A673 (cell line): ENCODE results near the gene HSD11B1L. TPM values are rescaled to one million over a fixed set of nuclear protein-coding genes. Genes with fewer than 3 reads are reported as not detected.

Experiments used
- BruUV-seq: library from RNA; stranded (reverse); fragments of 400-500 nt; replicated peaks from 2 replicates; lab custom pipeline; 2021; lab: Mats Ljungman, UMichigan
- CTCF ChIA-PET: fragments of 300-600 bp; sonication (Branson Sonifier 250); formaldehyde crosslinking; loops from one replicate; lab custom pipeline; 2022; ENCODE audit warnings: antibody characterized with exemption; lab: Charles Lee
- POLR2A ChIA-PET: fragments of 300-600 bp; sonication (Branson Sonifier 250); formaldehyde crosslinking; loops from one replicate; lab custom pipeline; 2022; ENCODE audit warnings: antibody characterized with exemption; ENCODE audit not compliant: low non-redundant PET; lab: Charles Lee
- DNase-seq: peaks from one replicate; pipeline ENCODE4 v3.0.0-alpha.2; 2015; ENCODE audit warnings: low spot score
- H3K27ac ChIP-seq: fragments of 200-600 bp; sonication (generic); 2 replicates; pipeline ENCODE4 v1.5.1; 2016; ENCODE audit warnings: mixed run types, low read depth, mild to moderate bottlenecking, mixed read lengths, antibody characterized with exemption, low read length; ENCODE audit not compliant: poor library complexity, severe bottlenecking
- H3K27me3 ChIP-seq: fragments of 200-600 bp; sonication (generic); replicated peaks from 2 replicates; pipeline ENCODE4 v1.6.1; 2017; ENCODE audit warnings: mixed run types, low read depth, mild to moderate bottlenecking, mixed read lengths, antibody characterized with exemption, low read length; ENCODE audit not compliant: insufficient read depth, poor library complexity
- H3K36me3 ChIP-seq: fragments of 200-600 bp; sonication (generic); 2 replicates; pipeline ENCODE4 v1.6.1; 2016; ENCODE audit warnings: mixed run types, mild to moderate bottlenecking, mixed read lengths, antibody characterized with exemption, low read length; ENCODE audit not compliant: insufficient read depth, poor library complexity, severe bottlenecking
- H3K4me1 ChIP-seq: fragments of 200-600 bp; sonication (generic); 2 replicates; pipeline ENCODE4 v1.6.1; 2017; ENCODE audit warnings: mixed run types, mild to moderate bottlenecking, mixed read lengths, antibody characterized with exemption, low read length; ENCODE audit not compliant: insufficient read depth, poor library complexity, severe bottlenecking
- H3K4me3 ChIP-seq: fragments of 200-600 bp; sonication (generic); 2 replicates; pipeline ENCODE4 v1.5.1; 2016; ENCODE audit warnings: low read depth, mixed run types, mild to moderate bottlenecking, mixed read lengths, low read length; ENCODE audit not compliant: poor library complexity, severe bottlenecking
- H3K9me3 ChIP-seq: fragments of 200-600 bp; sonication (generic); 2 replicates; pipeline ENCODE4 v1.6.1; 2016; ENCODE audit warnings: mixed run types, low read depth, mild to moderate bottlenecking, mixed read lengths, antibody characterized with exemption, low read length; ENCODE audit not compliant: poor library complexity, severe bottlenecking
- EZH2 ChIP-seq: fragments of 200-600 bp; sonication (generic); IDR thresholded peaks from 2 replicates; pipeline ENCODE4 v1.6.1; 2017; ENCODE audit warnings: borderline replicate concordance, low read depth, mild to moderate bottlenecking, mixed read lengths, antibody characterized with exemption, low read length; ENCODE audit not compliant: poor library complexity, severe bottlenecking
- intact Hi-C: fragments of 100-400 bp; cut with micrococcal nuclease; formaldehyde crosslinking; loops from one replicate; pipeline ENCODE4 v1.10.0; 2022; ENCODE audit not compliant: unreplicated experiment
- total RNA-seq: library from RNA; stranded (reverse); gene quantifications from 2 replicates; pipeline ENCODE4 v1.2.3, GENCODE V29; 2021
- TF ChIP-seq, protein P1 (sequence below): fragments of 300-800, 200-600 bp; sonication (generic); conservative IDR thresholded peaks from 2 replicates; pipeline ENCODE4 v1.5.1; 2017; ENCODE audit warnings: low read depth, mild to moderate bottlenecking, antibody characterized with exemption, low read length, moderate library complexity, mixed read lengths

HSD11B1L gene
- total RNA-seq, 1 experiment from 2014 or later: 5.7 TPM

DNA sequence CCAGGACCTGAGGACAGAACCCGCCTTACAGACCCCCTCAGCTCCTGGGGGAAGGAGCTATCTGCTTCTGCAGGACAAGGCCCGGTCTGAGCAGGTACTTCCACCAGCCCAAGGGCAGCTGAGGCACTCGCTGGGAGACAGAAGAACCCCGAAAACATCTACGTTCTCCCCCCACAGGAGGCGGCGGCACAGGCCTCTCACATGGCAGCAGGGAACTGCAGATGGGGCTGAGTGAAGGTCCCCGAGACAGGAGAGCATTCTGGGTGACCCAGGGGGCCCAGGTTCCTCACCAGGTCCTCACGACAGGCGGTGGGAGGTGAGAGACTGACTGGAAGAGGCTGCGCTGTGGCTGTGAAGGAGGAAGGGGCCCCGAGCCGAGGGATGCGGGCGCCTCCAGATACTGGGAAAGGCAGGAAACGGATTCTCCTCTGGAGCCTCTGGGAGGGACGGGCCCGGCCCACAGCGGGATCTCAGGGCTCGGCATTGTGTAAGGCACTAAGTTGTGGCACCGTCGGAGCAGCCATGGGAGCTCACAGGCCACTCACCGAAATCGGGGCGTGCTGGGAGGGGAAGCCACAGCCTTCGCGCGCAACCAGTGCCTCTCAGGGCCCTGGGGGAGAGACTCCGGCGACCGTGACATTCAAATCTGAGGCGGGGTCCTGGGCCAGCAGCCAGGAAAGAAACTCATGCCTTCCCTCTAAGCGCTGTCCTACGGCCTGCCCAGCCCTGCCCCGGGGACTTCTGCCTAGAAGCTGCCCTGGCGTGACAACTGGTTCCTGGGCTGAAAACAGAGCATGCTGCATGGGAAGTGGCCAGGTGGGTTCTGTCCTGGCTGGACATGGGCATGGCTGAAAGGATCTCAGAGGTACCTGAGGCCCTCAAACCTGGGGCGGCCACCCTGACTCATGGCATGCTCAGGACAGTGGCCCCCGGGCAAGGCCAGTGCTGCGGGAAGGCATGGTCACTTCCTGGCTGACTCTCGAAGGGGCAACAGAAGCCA lies 23.3 kb downstream of the HSD11B1L start:
- CTCF ChIA-PET: no interaction called here
- Histone ChIP-seq H3K27ac (no peak overlapping the region), H3K27me3 (no peaks in the 10 kb centered on the region), H3K36me3 (peaks cover 62% of the 10 kb centered on the region), H3K4me1 (no peaks in the 10 kb centered on the region), H3K4me3 (no peak overlapping the region), H3K9me3 (no peaks in the 10 kb centered on the region)
- no peak for DNase-seq
- intact Hi-C loops: no loop called here
- POLR2A ChIA-PET: no interaction called here
- TF ChIP-seq, protein P1, sequence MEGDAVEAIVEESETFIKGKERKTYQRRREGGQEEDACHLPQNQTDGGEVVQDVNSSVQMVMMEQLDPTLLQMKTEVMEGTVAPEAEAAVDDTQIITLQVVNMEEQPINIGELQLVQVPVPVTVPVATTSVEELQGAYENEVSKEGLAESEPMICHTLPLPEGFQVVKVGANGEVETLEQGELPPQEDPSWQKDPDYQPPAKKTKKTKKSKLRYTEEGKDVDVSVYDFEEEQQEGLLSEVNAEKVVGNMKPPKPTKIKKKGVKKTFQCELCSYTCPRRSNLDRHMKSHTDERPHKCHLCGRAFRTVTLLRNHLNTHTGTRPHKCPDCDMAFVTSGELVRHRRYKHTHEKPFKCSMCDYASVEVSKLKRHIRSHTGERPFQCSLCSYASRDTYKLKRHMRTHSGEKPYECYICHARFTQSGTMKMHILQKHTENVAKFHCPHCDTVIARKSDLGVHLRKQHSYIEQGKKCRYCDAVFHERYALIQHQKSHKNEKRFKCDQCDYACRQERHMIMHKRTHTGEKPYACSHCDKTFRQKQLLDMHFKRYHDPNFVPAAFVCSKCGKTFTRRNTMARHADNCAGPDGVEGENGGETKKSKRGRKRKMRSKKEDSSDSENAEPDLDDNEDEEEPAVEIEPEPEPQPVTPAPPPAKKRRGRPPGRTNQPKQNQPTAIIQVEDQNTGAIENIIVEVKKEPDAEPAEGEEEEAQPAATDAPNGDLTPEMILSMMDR: no peak
- TF ChIP-seq EZH2: no peak
- no TSS peak for BruUV-seq

DNA sequence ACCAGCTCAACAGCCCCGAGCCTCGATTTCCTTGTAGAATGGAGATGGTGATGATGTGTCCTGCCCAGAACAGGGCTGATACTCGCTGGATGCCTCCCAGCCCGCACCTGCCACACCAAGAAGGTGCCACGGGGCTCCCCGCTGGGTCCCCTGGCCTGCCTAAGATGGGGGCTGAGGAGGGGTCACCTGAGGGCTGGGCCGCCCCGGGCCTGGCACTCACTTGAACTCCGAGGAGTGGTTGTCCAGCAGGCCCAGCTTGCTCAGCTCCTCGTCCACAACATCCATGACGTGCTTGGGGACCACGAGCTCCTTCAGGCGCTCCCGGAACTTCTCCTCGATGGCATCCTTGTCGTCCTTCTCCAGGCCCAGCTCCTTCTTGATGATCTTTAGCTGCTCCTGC lies 24.7 kb downstream of the HSD11B1L start:
- BruUV-seq: no TSS peak
- ChIA-PET CTCF (no interaction called here), POLR2A (interaction anchor here (0.6 kb wide), 1 partner anchor 34 kb away, joined by 9 read pairs; no protein-coding TSS in a partner anchor)
- TF ChIP-seq, protein P1: no peak
- no peak for TF ChIP-seq EZH2
- no peak for DNase-seq
- intact Hi-C loops: no loop called here
- Histone ChIP-seq H3K4me3 (no peak overlapping the region), H3K9me3 (no peaks in the 10 kb centered on the region), H3K27ac (no peak overlapping the region), H3K36me3 (peaks cover 59% of the 10 kb centered on the region), H3K4me1 (no peaks in the 10 kb centered on the region), H3K27me3 (no peaks in the 10 kb centered on the region)

DNA sequence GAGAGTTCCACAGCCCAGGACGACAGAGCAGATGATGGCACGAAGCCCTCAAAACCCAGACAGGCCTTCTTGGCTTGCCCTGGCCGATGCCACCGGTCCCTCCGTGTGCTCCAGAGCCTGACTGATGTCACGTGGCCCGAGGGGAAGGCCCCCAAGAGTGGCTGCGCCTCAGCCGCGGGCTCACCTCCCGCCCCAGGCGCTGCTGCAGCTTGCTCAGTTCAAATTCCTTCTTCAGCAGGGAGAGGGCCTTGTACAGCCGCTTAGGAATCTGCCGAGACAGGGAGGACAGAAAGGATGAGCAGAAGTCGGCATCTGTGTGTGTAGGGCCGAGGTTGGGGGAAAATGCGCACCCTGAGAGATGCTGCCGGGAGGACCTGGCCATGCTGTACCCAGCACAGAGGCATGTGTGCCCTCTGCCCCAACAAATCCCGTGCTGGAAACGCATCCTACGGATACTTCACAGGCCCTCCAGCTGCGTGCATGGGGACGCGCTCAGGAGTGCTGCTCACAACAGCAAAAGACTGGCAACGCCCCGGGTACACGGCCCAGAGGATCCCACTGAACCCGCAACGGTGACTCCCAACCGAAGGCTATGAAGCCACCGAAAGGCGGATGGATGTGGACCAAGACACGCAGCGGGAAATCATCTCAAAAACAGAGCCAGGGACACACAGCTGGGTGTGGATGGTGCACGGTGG lies 26.2 kb downstream of the HSD11B1L start:
- intact Hi-C loops: no loop called here
- DNase-seq: no peak
- no peak for TF ChIP-seq EZH2
- TF ChIP-seq, protein P1: no peak
- BruUV-seq: no TSS peak
- Histone ChIP-seq H3K36me3 (peaks cover 69% of the 10 kb centered on the region), H3K4me3 (no peak overlapping the region), H3K27ac (no peak overlapping the region), H3K9me3 (no peaks in the 10 kb centered on the region), H3K4me1 (no peaks in the 10 kb centered on the region), H3K27me3 (no peaks in the 10 kb centered on the region)
- POLR2A ChIA-PET: no interaction called here
- CTCF ChIA-PET: no interaction called here
